H1 (cell line): ENCODE data around the gene AUH.

ENCODE experiments used
- EZH2 ChIP-seq: fragments of 200-600 bp; sonication (generic); IDR thresholded peaks from 2 replicates; pipeline ENCODE4 v1.7.1; 2012; ENCODE audit warnings: low read depth, mild to moderate bottlenecking, moderate library complexity, low read length, inconsistent platforms; ENCODE audit not compliant: severe bottlenecking
- POLR2A ChIP-seq, 2 experiments: IDR thresholded peaks; 1 replicate in 1 of 2; 2 replicates in 1 of 2; pipeline ENCODE4 v1.6.1; 2011; ENCODE audit warnings: low read depth in 2 of 2, low read length in 2 of 2, mild to moderate bottlenecking in 2 of 2; ENCODE audit errors: control extremely low read depth in 1 of 2
- ZNF274 ChIP-seq: IDR thresholded peaks from 2 replicates; pipeline ENCODE4 v1.7.0; 2012; ENCODE audit warnings: low read length, borderline replicate concordance; ENCODE audit errors: extremely low read depth
- TF ChIP-seq, protein P1 (sequence below), 3 experiments: IDR thresholded peaks; 1 replicate in 2 of 3; 2 replicates in 1 of 3; pipeline versions ENCODE4 v1.5.1 to v1.6.1; 2011; ENCODE audit warnings: low read length in 3 of 3, mild to moderate bottlenecking in 3 of 3, inconsistent platforms in 2 of 3, low read depth in 1 of 3, moderate library complexity in 1 of 3; ENCODE audit not compliant: insufficient read depth in 1 of 3; ENCODE audit errors: control extremely low read depth in 1 of 3

- TF ChIP-seq, protein P1, sequence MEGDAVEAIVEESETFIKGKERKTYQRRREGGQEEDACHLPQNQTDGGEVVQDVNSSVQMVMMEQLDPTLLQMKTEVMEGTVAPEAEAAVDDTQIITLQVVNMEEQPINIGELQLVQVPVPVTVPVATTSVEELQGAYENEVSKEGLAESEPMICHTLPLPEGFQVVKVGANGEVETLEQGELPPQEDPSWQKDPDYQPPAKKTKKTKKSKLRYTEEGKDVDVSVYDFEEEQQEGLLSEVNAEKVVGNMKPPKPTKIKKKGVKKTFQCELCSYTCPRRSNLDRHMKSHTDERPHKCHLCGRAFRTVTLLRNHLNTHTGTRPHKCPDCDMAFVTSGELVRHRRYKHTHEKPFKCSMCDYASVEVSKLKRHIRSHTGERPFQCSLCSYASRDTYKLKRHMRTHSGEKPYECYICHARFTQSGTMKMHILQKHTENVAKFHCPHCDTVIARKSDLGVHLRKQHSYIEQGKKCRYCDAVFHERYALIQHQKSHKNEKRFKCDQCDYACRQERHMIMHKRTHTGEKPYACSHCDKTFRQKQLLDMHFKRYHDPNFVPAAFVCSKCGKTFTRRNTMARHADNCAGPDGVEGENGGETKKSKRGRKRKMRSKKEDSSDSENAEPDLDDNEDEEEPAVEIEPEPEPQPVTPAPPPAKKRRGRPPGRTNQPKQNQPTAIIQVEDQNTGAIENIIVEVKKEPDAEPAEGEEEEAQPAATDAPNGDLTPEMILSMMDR (IDR thresholded peaks at IDR 0.05; ENCODE audit: control extremely low read depth in 1 of 3, insufficient read depth in 1 of 3, low read depth in 1 of 3, low read length in 3 of 3), result no peak
- no peak for TF ChIP-seq POLR2A (IDR thresholded peaks at IDR 0.05; ENCODE audit: control extremely low read depth in 1 of 2, low read depth in 2 of 2, low read length in 2 of 2)
- TF ChIP-seq EZH2, result no peak
- TF ChIP-seq ZNF274, result no peak
Measured at GRCh38 chr9:91170951-91171350, 190.8 kb downstream of the AUH start.
